GM18519 (cell line): Measurements from ENCODE around the gene PTPRE.

ENCODE experiments used
- ATAC-seq: cut with Tn5 transposase; IDR thresholded peaks from one replicate; pipeline ENCODE4 v1.9.1; 2021; ENCODE audit warnings: mild to moderate bottlenecking, moderate library complexity; ENCODE audit not compliant: unreplicated experiment, low FRiP score

Gene PTPRE

GRCh38 chr10:127993056-127993690 lies 86.3 kb downstream of the PTPRE start:
- no peak for ATAC-seq

GRCh38 chr10:127995939-127996338 lies 89.0 kb downstream of the PTPRE start:
- ATAC-seq, result no peak

GRCh38 chr10:127996586-127996985 lies 89.7 kb downstream of the PTPRE start:
- no peak for ATAC-seq

GRCh38 chr10:127997271-127997670 lies 90.4 kb downstream of the PTPRE start:
- no peak for ATAC-seq

GRCh38 chr10:127997937-127998336 lies 91.0 kb downstream of the PTPRE start:
- no peak for ATAC-seq

GRCh38 chr10:127998501-127999144 lies 91.7 kb downstream of the PTPRE start:
- ATAC-seq, result no peak

- no peak for ATAC-seq
Observed at GRCh38 chr10:127999297-128000129, 92.6 kb downstream of the PTPRE start.

GRCh38 chr10:128000471-128001362 lies 93.8 kb downstream of the PTPRE start:
- no peak for ATAC-seq

GRCh38 chr10:128001363-128001745 lies 94.5 kb downstream of the PTPRE start:
- no peak for ATAC-seq

- no peak for ATAC-seq
Observed at GRCh38 chr10:128001849-128002248, 94.9 kb downstream of the PTPRE start.

- no peak for ATAC-seq
Observed at GRCh38 chr10:128003521-128003920, 96.6 kb downstream of the PTPRE start.

GRCh38 chr10:128005858-128006257 lies 99.0 kb downstream of the PTPRE start:
- ATAC-seq, result no peak

GRCh38 chr10:128007056-128007455 lies 100.2 kb downstream of the PTPRE start:
- ATAC-seq, result no peak

GRCh38 chr10:128007971-128008370 lies 101.1 kb downstream of the PTPRE start:
- ATAC-seq, result no peak

GRCh38 chr10:128008521-128009250 lies 101.8 kb downstream of the PTPRE start:
- no peak for ATAC-seq

GRCh38 chr10:128009372-128010126 lies 102.6 kb downstream of the PTPRE start:
- no peak for ATAC-seq

- ATAC-seq, result peak; percentile 92
Observed at GRCh38 chr10:128011059-128011979, 104.4 kb downstream of the PTPRE start.

- no peak for ATAC-seq
Observed at GRCh38 chr10:128013626-128014025, 106.7 kb downstream of the PTPRE start.
